Sciatic nerve (tissue), 2 donors: Measurements from ENCODE around the gene RAD51B. TPM values are rescaled to one million over a fixed set of nuclear protein-coding genes. Genes with fewer than 3 reads are reported as not detected.
"Not testable (repeated sequence)": the region's sequence is repeated elsewhere in the genome, so short reads cannot be mapped to it uniquely, and the experiment has no call there.

Source experiments
- ATAC-seq: fragments of 200-7000 bp; cut with Tn5 transposase; one replicate; pipeline ENCODE4 v1.9.1; 2020; ENCODE audit warnings: mild to moderate bottlenecking, moderate library complexity
- DNase-seq: peaks from one replicate; pipeline ENCODE4 v3.0.0-alpha.2; 2020; ENCODE audit warnings: low spot score
- intact Hi-C: fragments of 100-400 bp; cut with DNase I; formaldehyde crosslinking; loops from one replicate; pipeline ENCODE4 v1.14.2; 2022
- total RNA-seq: library from RNA; stranded (reverse); fragmentation: NEBNext Ultra II Directional; extraction: Animal tissue kit (Norgen Biotek cat#: 25700); gene quantifications from one replicate; pipeline ENCODE4 v1.2.1, GENCODE V29; 2021
- donor health status: DM: no; HTN: no; CAD: no.
- donor health status: DM: no; HTN: no; CAD: no.

RAD51B gene
- 30.4 TPM for total RNA-seq

DNA sequence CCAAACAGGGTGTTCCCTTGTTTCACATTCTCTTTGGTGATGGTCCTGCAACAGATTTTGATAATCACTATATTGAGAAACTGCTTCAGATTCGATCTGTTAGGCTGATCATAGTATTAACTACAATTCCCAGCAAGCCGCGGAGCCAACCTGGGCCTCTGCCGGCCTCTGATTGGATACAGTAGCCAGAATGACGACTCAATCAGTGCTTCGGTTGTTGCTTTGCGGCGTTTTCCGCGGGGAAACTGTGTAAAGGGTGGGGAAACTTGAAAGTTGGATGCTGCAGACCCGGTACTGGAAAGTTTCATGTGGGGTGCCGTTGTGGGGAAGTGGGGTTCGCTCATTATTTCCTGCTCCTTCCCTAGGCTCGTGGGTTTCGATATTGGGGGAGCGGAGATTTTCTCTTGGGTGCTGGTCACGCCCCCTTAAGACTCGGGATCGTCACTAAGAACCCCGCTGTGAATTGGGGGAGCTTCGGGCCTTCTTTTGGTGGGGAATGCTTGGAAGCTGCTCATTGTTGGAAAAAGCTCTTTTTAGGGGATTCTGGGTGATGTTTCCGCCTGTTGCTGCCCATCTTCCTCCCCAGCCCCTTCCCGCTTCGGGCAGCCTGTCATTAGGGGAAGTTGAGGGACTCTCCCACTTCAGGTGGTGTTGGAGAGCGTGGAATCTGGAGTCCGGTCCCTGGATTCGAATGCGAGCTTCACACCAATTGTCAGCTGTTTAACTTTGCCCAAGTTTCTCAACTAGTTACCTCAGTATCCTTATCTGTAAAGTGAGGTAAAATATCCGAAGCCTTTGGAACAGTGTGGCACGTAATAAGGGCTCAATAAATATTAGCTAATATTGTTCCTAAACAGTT lies at the start of gene RAD51B:
Gene RAD51B (plus strand): TSS at position 217 of the 859 bp plus-strand sequence.
- intact Hi-C loops = no loop called here
- DNase-seq = peak; percentile 93

GRCh38 chr14:67773844-67774377 lies 45.7 kb upstream of the RAD51B start:
- DNase-seq (no peak), ATAC-seq (no peak)
- intact Hi-C loops = no loop called here

More for the DNA sequence above, at the start of gene RAD51B:
- ATAC-seq = peak; percentile 91

- DNase-seq (no peak), ATAC-seq (no peak)
- intact Hi-C loops = no loop called here
Measured at GRCh38 chr14:67776653-67777322, 42.8 kb upstream of the RAD51B start.

DNA sequence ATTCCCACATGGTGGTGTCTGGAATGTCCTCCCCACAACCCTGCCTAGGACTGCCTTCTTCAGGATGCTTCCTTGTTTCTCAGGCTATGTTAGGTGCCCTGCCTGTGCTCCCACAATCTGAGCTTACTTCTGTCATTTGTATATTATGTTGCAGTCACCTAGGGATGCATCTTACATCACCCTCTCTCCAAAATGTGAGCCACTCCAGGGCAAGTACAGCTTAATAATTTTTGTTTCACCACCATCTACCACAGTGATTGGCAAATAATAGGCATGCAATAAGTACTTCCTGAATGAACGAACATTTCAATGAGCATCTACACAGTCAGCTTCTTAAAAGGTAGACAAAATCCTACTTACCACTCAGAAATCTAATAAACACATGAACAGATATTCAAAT lies 40.8 kb upstream of the RAD51B start:
- intact Hi-C loops = no loop called here
- no peak for DNase-seq
- ATAC-seq = no peak

GRCh38 chr14:67782090-67782489 lies 37.5 kb upstream of the RAD51B start:
- no peak for DNase-seq
- intact Hi-C loops = no loop called here

GRCh38 chr14:67784244-67784823 lies 35.2 kb upstream of the RAD51B start:
- no peak for DNase-seq

More at GRCh38 chr14:67782090-67782489, 37.5 kb upstream of the RAD51B start:
- no peak for ATAC-seq

DNA sequence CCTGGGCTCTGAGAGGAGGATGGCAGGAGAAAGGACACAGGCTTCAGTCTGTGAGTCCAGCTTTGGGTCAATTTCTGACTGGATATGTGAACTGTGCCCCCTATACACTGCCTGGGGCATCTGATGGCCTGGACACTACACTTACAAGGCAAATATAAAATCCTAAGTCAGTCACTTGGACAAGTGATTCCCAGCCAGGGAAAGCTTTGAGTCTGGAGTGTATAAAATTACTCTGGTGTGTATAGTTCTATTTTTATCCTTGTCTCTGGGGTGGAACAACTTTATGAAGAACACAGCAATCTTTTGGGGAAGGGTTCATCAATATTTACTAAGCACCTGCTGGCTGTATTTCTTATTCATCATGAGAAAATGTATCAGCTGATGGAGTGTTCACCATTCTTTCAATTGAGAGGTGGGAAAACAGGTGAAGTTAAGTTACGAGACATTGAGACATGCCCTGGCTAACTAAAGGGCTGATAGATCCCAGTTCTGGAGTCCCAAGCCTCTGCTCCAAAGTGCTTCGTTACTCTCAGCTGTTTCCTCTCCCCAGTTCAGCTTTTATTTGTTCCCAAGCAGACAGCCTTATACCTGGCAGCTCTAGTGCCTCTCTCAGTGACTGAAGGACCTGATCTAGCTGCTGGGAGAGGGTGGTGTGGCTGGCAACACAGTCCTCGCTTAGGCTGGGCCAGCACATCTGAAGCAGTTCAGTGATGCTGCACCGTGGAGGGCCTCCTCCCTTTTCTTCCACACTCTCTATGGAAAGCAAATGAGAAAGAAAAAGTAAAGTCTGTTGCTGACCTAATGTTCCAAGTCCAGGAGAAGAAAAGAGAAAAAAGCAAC lies 34.1 kb upstream of the RAD51B start:
- DNase-seq (no peak), ATAC-seq (no peak)
- intact Hi-C loops = no loop called here

More at GRCh38 chr14:67784244-67784823, 35.2 kb upstream of the RAD51B start:
- intact Hi-C loops = no loop called here
- no peak for ATAC-seq

DNA sequence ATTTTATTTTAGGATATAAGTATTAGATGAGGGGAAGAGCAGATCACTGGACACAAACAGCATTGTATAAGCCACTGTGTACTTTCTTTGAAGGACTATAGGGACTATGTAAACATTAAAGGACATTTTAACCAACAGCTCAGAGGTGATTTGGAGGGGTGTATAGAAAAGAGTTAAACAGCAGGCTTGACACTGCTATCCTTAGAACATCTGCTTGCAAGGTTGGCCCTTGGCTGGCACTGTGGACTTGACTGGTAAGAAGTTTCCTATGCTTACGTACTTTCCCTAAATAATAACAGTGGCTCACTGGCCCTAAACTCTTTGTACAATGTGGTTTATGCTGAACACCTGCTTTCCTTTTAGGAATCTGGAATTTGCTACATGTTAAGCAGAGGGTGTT lies 31.9 kb upstream of the RAD51B start:
- ATAC-seq = no peak
- intact Hi-C loops = no loop called here
- DNase-seq = no peak

GRCh38 chr14:67798731-67799130 lies 20.8 kb upstream of the RAD51B start:
- intact Hi-C loops = no loop called here
- DNase-seq (no peak), ATAC-seq (no peak)

GRCh38 chr14:67800743-67801142 lies 18.8 kb upstream of the RAD51B start:
- DNase-seq = no peak
- ATAC-seq = no peak
- intact Hi-C loops = no loop called here

DNA sequence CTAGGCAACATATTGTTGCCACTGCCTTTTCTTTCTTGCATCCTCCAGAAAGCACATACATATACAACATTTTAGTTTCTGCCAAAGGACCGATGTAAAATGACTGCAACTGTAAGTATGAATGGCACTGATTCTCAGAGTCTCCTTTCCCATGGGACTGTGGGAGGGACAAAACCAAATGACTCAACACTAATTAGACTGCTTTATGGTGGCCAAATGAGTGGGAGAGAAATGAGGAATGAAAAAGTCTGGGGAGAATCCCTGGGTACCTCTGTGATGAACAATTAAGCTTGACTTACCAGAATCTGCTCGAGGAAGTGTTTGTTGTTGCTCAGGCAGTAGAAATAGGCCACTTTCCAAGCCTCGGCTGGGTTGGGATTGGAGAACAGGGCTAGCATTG lies 13.3 kb upstream of the RAD51B start:
- intact Hi-C loops = no loop called here
- ATAC-seq (no peak), DNase-seq (no peak)

- DNase-seq = no peak
- intact Hi-C loops = no loop called here
- no peak for ATAC-seq
Measured at GRCh38 chr14:67814821-67815220, 4.8 kb upstream of the RAD51B start.

DNA sequence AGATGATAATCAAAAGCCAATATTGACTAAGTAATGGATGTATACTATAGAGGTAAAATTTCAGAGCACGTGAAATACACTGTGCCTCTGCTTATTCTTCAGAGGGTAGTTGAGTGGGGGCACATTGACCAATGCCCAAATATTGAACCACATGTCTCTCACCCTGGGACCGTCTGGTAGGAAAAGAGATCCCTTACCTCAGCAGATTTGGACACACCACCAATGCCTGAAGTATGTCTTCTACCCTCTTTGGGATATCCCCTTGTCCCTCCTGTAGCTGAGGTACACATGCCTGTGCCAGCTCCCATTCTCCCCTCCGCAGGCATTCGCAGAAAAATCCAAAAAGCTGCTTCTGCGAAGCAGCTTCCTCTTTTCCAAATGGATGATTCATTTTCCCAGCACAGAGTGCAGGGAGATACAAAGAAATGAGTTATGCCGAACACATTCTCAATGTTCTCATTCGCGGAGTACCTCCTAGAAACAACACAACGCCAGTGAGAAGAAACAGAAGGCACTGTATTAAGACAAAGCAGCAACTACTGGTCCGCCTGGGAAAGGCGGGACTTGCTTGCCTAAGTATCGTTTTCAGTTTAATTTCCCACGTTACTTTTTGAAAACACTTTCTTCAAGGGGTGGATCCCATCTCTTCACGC lies 3.9 kb upstream of the RAD51B start:
- ATAC-seq = no peak
- DNase-seq = no peak
- intact Hi-C loops = no loop called here

- peak; percentile 93 for DNase-seq
- intact Hi-C loops = no loop called here
- peak; percentile 97 for ATAC-seq
Measured at GRCh38 chr14:67816326-67817002, 3.1 kb upstream of the RAD51B start, which contains the start of gene ZFYVE26. Gene ZFYVE26 (minus strand): TSS chr14:67816590. CDS start chr14:67815963, 627 bp downstream.

DNA sequence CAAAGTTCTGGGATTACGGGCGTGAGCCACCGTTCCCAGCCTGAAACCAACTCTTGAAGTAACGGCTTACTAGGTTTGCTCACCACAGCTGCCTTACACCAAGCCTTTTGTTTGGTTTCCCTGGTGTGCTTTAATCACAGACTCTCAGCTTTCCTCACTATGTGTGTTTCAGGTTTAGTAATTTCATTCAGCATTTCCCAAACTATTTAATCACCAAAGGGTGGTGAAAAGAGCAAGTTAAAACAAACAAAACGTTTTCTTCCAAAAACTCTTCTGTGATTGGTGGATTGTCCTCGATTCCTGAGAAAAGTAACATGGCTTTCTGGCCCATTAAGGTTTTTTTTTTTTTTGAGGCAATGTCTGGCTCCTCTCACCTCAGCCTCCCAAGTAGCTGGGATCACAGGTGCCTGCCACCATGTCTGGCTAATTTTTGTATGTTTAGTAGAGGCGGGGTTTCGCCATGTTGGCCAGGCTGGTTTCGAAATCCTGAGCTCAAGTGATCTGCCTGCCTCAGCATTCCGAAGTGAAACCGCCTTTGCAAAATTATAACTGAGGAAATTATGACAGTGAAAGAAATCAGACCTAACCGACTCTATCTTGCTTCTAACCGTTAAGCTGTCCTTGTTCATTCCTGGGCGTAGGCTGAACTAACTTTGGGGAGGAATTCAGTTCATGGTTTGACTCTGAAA lies 1.7 kb upstream of the RAD51B start:
- intact Hi-C loops = no loop called here
- ATAC-seq = no peak
- no peak for DNase-seq

- intact Hi-C loops, DNase-seq, ATAC-seq: not testable (repeated sequence)
Measured at GRCh38 chr14:67818476-67818875, 1.1 kb upstream of the RAD51B start.

DNA sequence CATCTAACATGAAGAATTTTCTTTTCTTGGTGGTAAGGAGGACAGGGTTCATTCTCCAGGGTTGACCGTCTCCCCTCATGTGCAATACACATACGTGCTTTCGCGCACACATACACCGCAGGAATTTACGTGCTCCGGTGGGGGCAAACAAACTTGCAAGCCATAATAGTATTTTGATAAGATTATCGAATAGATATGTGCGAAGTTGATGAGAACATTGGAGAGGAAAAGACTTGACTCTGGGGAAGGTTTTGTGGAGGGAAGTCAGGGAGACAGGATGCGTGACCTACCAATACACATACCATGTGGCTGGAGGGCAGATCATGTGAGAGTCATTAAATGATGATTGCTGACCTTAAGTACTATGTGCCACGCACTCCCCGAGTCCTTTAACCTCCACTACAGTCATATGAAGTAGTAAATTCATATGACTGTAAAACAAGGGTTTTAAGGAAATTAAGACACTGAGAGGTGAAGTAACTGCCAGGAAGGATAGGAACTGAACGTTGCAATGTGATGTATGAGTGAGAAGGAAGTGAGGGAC lies 921 bp downstream of the RAD51B start:
- no peak for DNase-seq
- ATAC-seq = no peak
- intact Hi-C loops = no loop called here
